Keratinocyte (primary cell): ENCODE results near the gene RYR1. TPM values are rescaled to one million over a fixed set of nuclear protein-coding genes. Genes with fewer than 3 reads are reported as not detected.

ENCODE experiments used
- DNase-seq: peaks from one replicate; pipeline ENCODE4 v3.0.0-alpha.2; 2011; ENCODE audit warnings: low read depth, missing footprints, low spot score
- FAIRE-seq: peaks from 2 replicates; lab custom pipeline; 2011; peaks lifted over from hg19 to GRCh38; lab: Jason Lieb, UNC
- H2AFZ ChIP-seq: 2 replicates; pipeline ENCODE4 v1.6.0; 2012; ENCODE audit warnings: low read length, control low read depth, inconsistent platforms; ENCODE audit not compliant: control insufficient read depth
- H3K27ac ChIP-seq: 2 replicates; pipeline ENCODE4 v1.5.1; 2011; ENCODE audit warnings: low read length; ENCODE audit not compliant: control insufficient read depth, insufficient read depth
- H3K27me3 ChIP-seq: 3 replicates; pipeline ENCODE4 v1.6.0; 2011; ENCODE audit warnings: low read length; ENCODE audit not compliant: control insufficient read depth, insufficient read depth; ENCODE audit errors: extremely low read depth
- H3K36me3 ChIP-seq, 2 experiments: 2 replicates in 1 of 2; 3 replicates in 1 of 2; pipeline ENCODE4 v1.5.1; 2011; ENCODE audit warnings: low read length in 2 of 2, mild to moderate bottlenecking in 1 of 2; ENCODE audit not compliant: control insufficient read depth in 2 of 2, insufficient read depth in 2 of 2; ENCODE audit errors: extremely low read depth in 1 of 2
- H3K4me1 ChIP-seq: 3 replicates; pipeline ENCODE4 v1.5.1; 2011; ENCODE audit warnings: low read length; ENCODE audit not compliant: control insufficient read depth, insufficient read depth; ENCODE audit errors: extremely low read depth
- H3K4me2 ChIP-seq: 3 replicates; pipeline ENCODE4 v1.6.0; 2011; ENCODE audit warnings: low read depth, low read length; ENCODE audit not compliant: control insufficient read depth, insufficient read depth; ENCODE audit errors: extremely low read depth
- H3K4me3 ChIP-seq, 3 experiments: fragments of 200-600 bp in 1 of 3; sonication (generic) in 1 of 3; 2 replicates in 2 of 3; 3 replicates in 1 of 3; pipeline ENCODE4 v1.5.1; 2011 to 2016; ENCODE audit warnings: low read length in 3 of 3, mild to moderate bottlenecking in 3 of 3, control low read depth in 2 of 3, inconsistent platforms in 1 of 3, low read depth in 1 of 3, mixed read lengths in 1 of 3, mixed run types in 1 of 3, moderate library complexity in 1 of 3; ENCODE audit not compliant: control insufficient read depth in 2 of 3, insufficient read depth in 2 of 3; ENCODE audit errors: extremely low read depth in 1 of 3
- H3K79me2 ChIP-seq: 2 replicates; pipeline ENCODE4 v1.6.0; 2012; ENCODE audit warnings: low read length; ENCODE audit not compliant: control insufficient read depth, insufficient read depth
- H3K9ac ChIP-seq: 3 replicates; pipeline ENCODE4 v1.6.0; 2011; ENCODE audit warnings: low read length; ENCODE audit not compliant: control insufficient read depth, insufficient read depth; ENCODE audit errors: extremely low read depth
- H3K9me1 ChIP-seq: 3 replicates; pipeline ENCODE4 v1.6.0; 2011; ENCODE audit warnings: low read length; ENCODE audit not compliant: control insufficient read depth, insufficient read depth; ENCODE audit errors: extremely low read depth
- H3K9me3 ChIP-seq: 2 replicates; pipeline ENCODE4 v1.5.1; 2012; ENCODE audit warnings: low read depth, low read length; ENCODE audit not compliant: control insufficient read depth
- H4K20me1 ChIP-seq: 3 replicates; pipeline ENCODE4 v1.6.0; 2011; ENCODE audit warnings: low read length; ENCODE audit not compliant: control insufficient read depth, insufficient read depth; ENCODE audit errors: extremely low read depth
- EZH2 ChIP-seq: IDR thresholded peaks from one replicate; pipeline ENCODE4 v1.6.1; 2012; ENCODE audit warnings: inconsistent platforms, mild to moderate bottlenecking, low read length, moderate library complexity
- dilution Hi-C: fragments of 300-500 bp; cut with MboI; formaldehyde crosslinking; loops from one replicate; pipeline ENCODE4 v1.7.0; 2020; ENCODE audit warnings: low sequenced_read_pairs; ENCODE audit not compliant: extremely low pct_ligation_motif_present
- polyA plus RNA-seq, 5 experiments: library from polyadenylated mRNA; depleted of rRNA in 3 of 5; stranded (reverse) in 3 of 5; stranded (forward) in 1 of 5; unstranded in 1 of 5; fragments of >200 nt; gene quantifications; 1 replicate in 1 of 5; 2 replicates in 3 of 5; 3 replicates in 1 of 5; pipeline versions ENCODE4 v1.2.1 to v1.2.3, GENCODE V29; 2011 to 2012; ENCODE audit warnings: missing spikeins in 2 of 5, low read depth in 1 of 5, low replicate concordance in 1 of 5
- TF ChIP-seq, protein P1 (sequence below), 3 experiments: IDR thresholded peaks in 1 of 3; conservative IDR thresholded peaks in 1 of 3; optimal IDR thresholded peaks in 1 of 3; 2 replicates in 2 of 3; 3 replicates in 1 of 3; pipeline versions ENCODE3 to v1.5.1; 2011; ENCODE audit warnings: low read length in 3 of 3, mild to moderate bottlenecking in 3 of 3, moderate library complexity in 2 of 3, control low read depth in 1 of 3, inconsistent platforms in 1 of 3; ENCODE audit not compliant: insufficient read depth in 2 of 3; ENCODE audit errors: extremely low read depth in 1 of 3

Gene RYR1
- polyA plus RNA-seq, 1 donor (not counting 4 experiments of a cell fraction or from before 2014, with no cell fraction given) = 0.41 TPM

DNA sequence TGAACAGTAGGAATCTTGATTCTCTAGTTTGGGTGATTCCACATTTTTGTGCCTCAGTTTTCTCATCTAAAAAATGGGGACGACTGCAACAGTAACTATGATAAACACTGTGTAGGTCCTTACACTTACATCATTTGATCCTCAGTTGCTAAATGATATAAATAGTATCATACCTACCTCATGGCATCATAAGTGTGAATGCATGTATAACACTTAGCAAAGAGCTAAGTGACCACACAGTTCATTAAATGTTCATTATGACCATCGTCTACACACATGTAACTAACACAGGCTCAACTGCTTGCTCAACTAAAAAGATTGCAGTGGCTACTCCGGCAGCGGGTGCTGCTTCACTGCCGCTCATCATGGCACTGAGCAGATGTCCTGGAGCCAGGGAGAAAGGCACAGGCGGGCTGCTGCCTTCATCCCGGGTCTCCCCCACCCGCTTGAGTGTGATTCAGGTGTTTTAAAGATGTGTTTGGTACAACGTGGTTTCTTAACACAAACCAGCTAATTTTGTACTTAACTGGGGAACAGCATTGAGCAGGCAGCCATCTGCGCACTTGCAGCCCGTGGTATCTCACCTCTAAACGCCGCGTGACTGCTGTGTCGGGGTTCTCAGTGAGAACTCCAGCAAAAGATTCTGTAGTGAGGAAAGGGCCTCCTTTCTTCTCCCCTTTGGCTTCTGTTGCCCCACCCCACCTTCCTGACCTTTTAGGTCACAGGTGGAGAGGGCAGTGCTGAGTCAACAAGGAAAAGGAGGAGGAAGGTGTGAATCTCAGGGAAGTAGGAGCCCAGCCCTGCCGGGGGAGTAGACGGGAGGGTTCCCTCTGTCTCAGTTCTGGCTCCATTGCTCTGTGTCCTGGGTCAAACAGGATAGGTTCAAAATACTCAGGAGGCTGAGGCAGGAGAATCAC lies 202.2 kb downstream of the RYR1 start:
- Histone ChIP-seq H3K9ac (peak overlapping the region; percentile 5), H4K20me1 (no peaks in the 10 kb centered on the region), H3K4me3 (no peak overlapping the region), H3K9me3 (no peaks in the 10 kb centered on the region), H3K27me3 (no peaks in the 10 kb centered on the region), H3K27ac (peak overlapping the region; percentile 52), H3K4me2 (no peak overlapping the region), H3K79me2 (peaks cover 4% of the 10 kb centered on the region), H3K36me3 (peaks cover 12 to 20% of the 10 kb centered on the region in 2 experiments), H3K4me1 (peaks cover 42% of the 10 kb centered on the region), H3K9me1 (no peaks in the 10 kb centered on the region), H2AFZ (no peak overlapping the region)
- DNase-seq (no peak), FAIRE-seq (no peak)
- TF ChIP-seq EZH2 = no peak
- TF ChIP-seq, protein P1, sequence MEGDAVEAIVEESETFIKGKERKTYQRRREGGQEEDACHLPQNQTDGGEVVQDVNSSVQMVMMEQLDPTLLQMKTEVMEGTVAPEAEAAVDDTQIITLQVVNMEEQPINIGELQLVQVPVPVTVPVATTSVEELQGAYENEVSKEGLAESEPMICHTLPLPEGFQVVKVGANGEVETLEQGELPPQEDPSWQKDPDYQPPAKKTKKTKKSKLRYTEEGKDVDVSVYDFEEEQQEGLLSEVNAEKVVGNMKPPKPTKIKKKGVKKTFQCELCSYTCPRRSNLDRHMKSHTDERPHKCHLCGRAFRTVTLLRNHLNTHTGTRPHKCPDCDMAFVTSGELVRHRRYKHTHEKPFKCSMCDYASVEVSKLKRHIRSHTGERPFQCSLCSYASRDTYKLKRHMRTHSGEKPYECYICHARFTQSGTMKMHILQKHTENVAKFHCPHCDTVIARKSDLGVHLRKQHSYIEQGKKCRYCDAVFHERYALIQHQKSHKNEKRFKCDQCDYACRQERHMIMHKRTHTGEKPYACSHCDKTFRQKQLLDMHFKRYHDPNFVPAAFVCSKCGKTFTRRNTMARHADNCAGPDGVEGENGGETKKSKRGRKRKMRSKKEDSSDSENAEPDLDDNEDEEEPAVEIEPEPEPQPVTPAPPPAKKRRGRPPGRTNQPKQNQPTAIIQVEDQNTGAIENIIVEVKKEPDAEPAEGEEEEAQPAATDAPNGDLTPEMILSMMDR (optimal IDR thresholded peaks at IDR 0.05 in 1 of 3, IDR thresholded peaks at IDR 0.05 in 1 of 3, conservative IDR thresholded peaks at IDR 0.05 in 1 of 3; ENCODE audit: extremely low read depth in 1 of 3, insufficient read depth in 2 of 3, low read length in 3 of 3) = no peak
- dilution Hi-C loops = no loop called here

Other genes with a start within 250 kb of the RYR1 start
- gene DPF1, start 209.5 kb upstream of the RYR1 start, polyA plus RNA-seq = 1.5 to 1.9 TPM (median 1.8 TPM) in 3 replicates
- 2.6 to 3.1 TPM (median 2.7 TPM) in 3 replicates for gene PPP1R14A, start 177.3 kb upstream of the RYR1 start, polyA plus RNA-seq
- 362 to 472 TPM (median 363 TPM) in 3 replicates for gene SPINT2, start 169.1 kb upstream of the RYR1 start, polyA plus RNA-seq
- gene C19orf33, start 129.4 kb upstream of the RYR1 start, polyA plus RNA-seq = 302 to 496 TPM (median 366 TPM) in 3 replicates
- 38.1 to 66.5 TPM (median 47.6 TPM) in 3 replicates for gene YIF1B, start 117.7 kb upstream of the RYR1 start, polyA plus RNA-seq
- gene KCNK6, start 113.8 kb upstream of the RYR1 start, polyA plus RNA-seq = 23.9 to 33.7 TPM (median 29.1 TPM) in 3 replicates
- gene CATSPERG, start 97.9 kb upstream of the RYR1 start, polyA plus RNA-seq = 0.21 to 0.73 TPM (median 0.35 TPM) in 3 replicates
- 346 to 528 TPM (median 350 TPM) in 3 replicates for gene PSMD8, start 59.1 kb upstream of the RYR1 start, polyA plus RNA-seq
- 0.07 to 0.22 TPM in 2 of 3 replicates, not detected in the other for gene GGN, start 45.7 kb upstream of the RYR1 start, polyA plus RNA-seq
- 2.0 to 2.6 TPM (median 2.1 TPM) in 3 replicates for gene SPRED3, start 45.0 kb upstream of the RYR1 start, polyA plus RNA-seq
- 4.5 to 9.5 TPM (median 5.8 TPM) in 3 replicates for gene FAM98C, start 30.6 kb upstream of the RYR1 start, polyA plus RNA-seq
- not detected in 3 replicates for gene RASGRP4, start 7.5 kb upstream of the RYR1 start, polyA plus RNA-seq
- gene MAP4K1, start 184.3 kb downstream of the RYR1 start, polyA plus RNA-seq = 0.22 to 0.25 TPM in 2 of 3 replicates, not detected in the other
- gene EIF3K, start 185.5 kb downstream of the RYR1 start, polyA plus RNA-seq = 240 to 304 TPM (median 260 TPM) in 3 replicates
- 463 to 720 TPM (median 526 TPM) in 3 replicates for gene ACTN4, start 214.0 kb downstream of the RYR1 start, polyA plus RNA-seq